ENCODE measurements around the gene ATP8A2.
"Not testable (repeated sequence)": the region's sequence is repeated elsewhere in the genome, so short reads cannot be mapped to it uniquely, and the experiment has no call there.

Gene ATP8A2

DNA sequence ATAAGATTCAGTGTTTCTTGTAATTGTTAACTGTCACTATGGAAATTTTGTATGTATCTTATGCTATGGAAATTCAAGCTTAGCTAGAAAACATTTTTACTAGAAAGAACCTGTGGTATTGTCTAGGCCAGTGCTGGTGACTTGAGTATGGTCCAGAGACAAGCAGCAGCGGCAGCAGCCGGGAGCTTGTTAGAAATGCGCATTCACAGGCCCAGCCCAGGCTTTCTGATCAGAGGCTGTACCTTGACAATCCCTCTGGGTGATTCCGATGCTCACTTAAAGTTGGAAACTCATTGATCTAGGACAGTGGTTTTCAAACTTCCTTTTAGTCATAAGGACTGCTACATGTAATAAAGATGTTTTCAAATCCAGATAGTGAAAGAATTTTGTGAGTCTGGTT, 392.6 kb downstream of the ATP8A2 start:
- no peak overlapping the region for H3K4me3 ChIP-seq (ENCODE audit: low read depth, low read length)
- H3K27me3 ChIP-seq (ENCODE audit: control insufficient read depth, insufficient read depth, low read length): no peaks in the 10 kb centered on the region
- H3K36me3 ChIP-seq (ENCODE audit: control insufficient read depth, insufficient read depth, low read length): no peaks in the 10 kb centered on the region
- peaks cover 12% of the 10 kb centered on the region for H3K4me1 ChIP-seq (ENCODE audit: control insufficient read depth, insufficient read depth, low read length)
- no peaks in the 10 kb centered on the region for H3K9me3 ChIP-seq (ENCODE audit: control insufficient read depth, insufficient read depth, low read length)
- H3K9ac ChIP-seq (ENCODE audit: low read depth, low read length): no peak overlapping the region

DNA sequence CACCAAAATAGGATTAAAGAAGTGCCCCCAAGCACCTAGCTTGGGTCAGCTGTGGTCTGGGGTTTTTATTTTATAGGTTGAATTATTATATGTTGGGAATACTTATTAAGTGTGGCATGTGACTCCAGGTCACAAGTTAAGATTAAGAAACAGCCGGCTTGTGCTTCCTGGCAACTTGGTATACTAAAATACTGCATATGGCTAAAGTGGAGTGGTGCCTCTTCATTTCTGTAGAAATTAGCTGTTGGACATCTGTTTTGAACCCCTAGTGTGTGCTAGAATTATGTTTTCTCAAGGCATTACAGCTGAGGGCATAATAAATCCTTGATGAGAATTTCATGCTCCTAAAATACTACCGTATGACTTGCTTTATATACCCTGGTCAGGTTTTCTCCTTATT, 393.5 kb downstream of the ATP8A2 start:
- Histone ChIP-seq H3K4me3 (ENCODE audit: low read depth, low read length) (no peak overlapping the region), H3K9ac (ENCODE audit: low read depth, low read length) (no peak overlapping the region), H3K27me3 (ENCODE audit: control insufficient read depth, insufficient read depth, low read length) (no peaks in the 10 kb centered on the region), H3K36me3 (ENCODE audit: control insufficient read depth, insufficient read depth, low read length) (no peaks in the 10 kb centered on the region), H3K4me1 (ENCODE audit: control insufficient read depth, insufficient read depth, low read length) (peaks cover 12% of the 10 kb centered on the region), H3K9me3 (ENCODE audit: control insufficient read depth, insufficient read depth, low read length) (no peaks in the 10 kb centered on the region)

- Histone ChIP-seq H3K4me3 (ENCODE audit: low read depth, low read length) (no peak overlapping the region), H3K27me3 (ENCODE audit: control insufficient read depth, insufficient read depth, low read length) (no peaks in the 10 kb centered on the region), H3K4me1 (ENCODE audit: control insufficient read depth, insufficient read depth, low read length) (peaks cover 12% of the 10 kb centered on the region), H3K36me3 (ENCODE audit: control insufficient read depth, insufficient read depth, low read length) (no peaks in the 10 kb centered on the region), H3K9me3 (ENCODE audit: control insufficient read depth, insufficient read depth, low read length) (no peaks in the 10 kb centered on the region), H3K9ac (ENCODE audit: low read depth, low read length) (no peak overlapping the region)
Observed at GRCh38 chr13:25766576-25766975, 394.8 kb downstream of the ATP8A2 start.

DNA sequence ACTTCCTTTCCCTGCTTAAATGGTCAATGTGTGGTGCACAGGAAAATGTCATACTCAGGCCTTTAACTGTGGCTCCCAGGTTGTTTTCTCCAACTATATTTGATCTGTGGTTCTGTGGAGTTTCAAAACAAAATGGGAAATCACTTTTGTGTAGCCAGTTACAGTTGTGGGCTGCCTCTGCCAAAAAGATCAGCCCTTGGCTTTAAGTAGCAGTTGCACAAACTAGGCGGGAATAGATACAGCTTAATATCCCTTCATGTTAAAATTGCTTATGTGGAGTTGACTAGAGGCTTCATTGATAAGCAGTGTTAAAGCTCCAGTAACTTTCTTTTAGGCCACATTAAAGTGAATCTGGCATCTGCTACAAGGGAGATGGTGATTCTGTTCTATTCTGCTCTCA, 395.2 kb downstream of the ATP8A2 start:
- Histone ChIP-seq H3K4me1 (ENCODE audit: control insufficient read depth, insufficient read depth, low read length) (peaks cover 15% of the 10 kb centered on the region), H3K9me3 (ENCODE audit: control insufficient read depth, insufficient read depth, low read length) (no peaks in the 10 kb centered on the region), H3K9ac (ENCODE audit: low read depth, low read length) (no peak overlapping the region), H3K27me3 (ENCODE audit: control insufficient read depth, insufficient read depth, low read length) (no peaks in the 10 kb centered on the region), H3K4me3 (ENCODE audit: low read depth, low read length) (no peak overlapping the region), H3K36me3 (ENCODE audit: control insufficient read depth, insufficient read depth, low read length) (no peaks in the 10 kb centered on the region)

DNA sequence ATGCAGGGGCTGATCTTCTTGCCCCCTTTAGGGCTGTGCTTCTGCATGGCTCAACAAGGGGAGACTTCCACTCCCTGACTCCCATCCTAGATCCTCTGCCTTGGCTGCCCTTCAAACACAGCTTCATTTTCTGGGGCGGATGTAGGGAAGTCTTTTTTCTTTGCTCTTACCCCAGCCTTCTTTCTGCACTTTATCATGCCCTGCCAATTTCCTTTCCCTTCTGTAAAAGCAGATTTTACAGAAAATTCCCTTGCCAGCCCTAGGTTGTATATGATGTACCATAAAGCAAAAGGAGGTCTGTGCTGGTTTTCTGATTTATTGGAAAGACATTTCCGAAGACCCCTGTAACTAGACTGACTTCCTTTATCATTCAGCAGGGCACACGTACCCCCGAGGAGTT, 396.6 kb downstream of the ATP8A2 start:
- Histone ChIP-seq H3K36me3 (ENCODE audit: control insufficient read depth, insufficient read depth, low read length) (no peaks in the 10 kb centered on the region), H3K27me3 (ENCODE audit: control insufficient read depth, insufficient read depth, low read length) (no peaks in the 10 kb centered on the region), H3K9me3 (ENCODE audit: control insufficient read depth, insufficient read depth, low read length) (no peaks in the 10 kb centered on the region), H3K9ac (ENCODE audit: low read depth, low read length) (no peak overlapping the region), H3K4me1 (ENCODE audit: control insufficient read depth, insufficient read depth, low read length) (peaks cover 12% of the 10 kb centered on the region), H3K4me3 (ENCODE audit: low read depth, low read length) (no peak overlapping the region)

DNA sequence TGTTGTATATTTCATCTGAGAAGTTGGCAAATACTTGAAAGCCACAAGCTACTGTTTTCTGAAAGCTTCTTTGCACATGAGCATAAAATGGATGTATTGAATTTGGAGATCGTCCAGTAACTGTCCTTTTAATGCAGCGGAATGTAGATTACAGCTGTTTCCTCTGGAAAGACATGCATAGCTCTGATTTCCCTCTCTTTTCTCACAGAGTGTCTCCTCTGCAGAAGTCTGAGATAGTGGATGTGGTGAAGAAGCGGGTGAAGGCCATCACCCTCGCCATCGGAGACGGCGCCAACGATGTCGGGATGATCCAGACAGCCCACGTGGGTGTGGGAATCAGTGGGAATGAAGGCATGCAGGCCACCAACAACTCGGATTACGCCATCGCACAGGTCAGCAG, 397.1 kb downstream of the ATP8A2 start:
- peaks cover 12% of the 10 kb centered on the region for H3K4me1 ChIP-seq (ENCODE audit: control insufficient read depth, insufficient read depth, low read length)
- no peaks in the 10 kb centered on the region for H3K27me3 ChIP-seq (ENCODE audit: control insufficient read depth, insufficient read depth, low read length)
- no peak overlapping the region for H3K4me3 ChIP-seq (ENCODE audit: low read depth, low read length)
- no peak overlapping the region for H3K9ac ChIP-seq (ENCODE audit: low read depth, low read length)
- H3K36me3 ChIP-seq (ENCODE audit: control insufficient read depth, insufficient read depth, low read length): no peaks in the 10 kb centered on the region
- no peaks in the 10 kb centered on the region for H3K9me3 ChIP-seq (ENCODE audit: control insufficient read depth, insufficient read depth, low read length)

GRCh38 chr13:25770601-25771000, 398.8 kb downstream of the ATP8A2 start:
- H3K9me3 ChIP-seq (ENCODE audit: control insufficient read depth, insufficient read depth, low read length): no peaks in the 10 kb centered on the region
- H3K9ac ChIP-seq (ENCODE audit: low read depth, low read length): no peak overlapping the region
- H3K27me3 ChIP-seq (ENCODE audit: control insufficient read depth, insufficient read depth, low read length): no peaks in the 10 kb centered on the region
- no peak overlapping the region for H3K4me3 ChIP-seq (ENCODE audit: low read depth, low read length)
- H3K36me3 ChIP-seq (ENCODE audit: control insufficient read depth, insufficient read depth, low read length): no peaks in the 10 kb centered on the region
- peaks cover 7% of the 10 kb centered on the region for H3K4me1 ChIP-seq (ENCODE audit: control insufficient read depth, insufficient read depth, low read length)

GRCh38 chr13:25771202-25771601, 399.4 kb downstream of the ATP8A2 start:
- no peak overlapping the region for H3K9ac ChIP-seq (ENCODE audit: low read depth, low read length)
- H3K27me3 ChIP-seq (ENCODE audit: control insufficient read depth, insufficient read depth, low read length): no peaks in the 10 kb centered on the region
- no peak overlapping the region for H3K4me3 ChIP-seq (ENCODE audit: low read depth, low read length)
- peaks cover 7% of the 10 kb centered on the region for H3K4me1 ChIP-seq (ENCODE audit: control insufficient read depth, insufficient read depth, low read length)
- no peaks in the 10 kb centered on the region for H3K9me3 ChIP-seq (ENCODE audit: control insufficient read depth, insufficient read depth, low read length)
- H3K36me3 ChIP-seq (ENCODE audit: control insufficient read depth, insufficient read depth, low read length): no peaks in the 10 kb centered on the region

- Histone ChIP-seq H3K36me3 (ENCODE audit: control insufficient read depth, insufficient read depth, low read length) (no peaks in the 10 kb centered on the region), H3K9me3 (ENCODE audit: control insufficient read depth, insufficient read depth, low read length) (no peaks in the 10 kb centered on the region), H3K4me3 (ENCODE audit: low read depth, low read length) (no peak overlapping the region)
Observed at GRCh38 chr13:25771641-25772478, 400.1 kb downstream of the ATP8A2 start.

DNA sequence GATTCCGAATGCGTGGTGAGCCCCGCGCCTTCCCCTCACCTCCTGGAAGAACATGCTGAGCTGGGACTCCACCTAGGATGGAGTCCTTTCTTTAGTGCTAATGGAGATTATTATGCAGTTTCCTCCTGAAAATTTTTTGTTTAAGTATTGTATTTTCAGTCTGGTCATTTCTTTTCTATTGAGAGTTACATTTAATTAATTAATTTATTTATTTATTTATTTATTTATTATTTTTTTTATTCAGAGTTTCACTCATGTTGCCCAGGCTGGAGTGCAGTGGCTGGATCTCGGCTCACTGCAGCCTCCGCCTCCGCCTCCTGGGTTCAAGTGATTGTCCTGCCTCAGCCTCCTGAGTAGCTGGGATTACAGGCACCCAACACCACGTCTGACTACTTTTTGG, 400.8 kb downstream of the ATP8A2 start:
- H3K9me3 ChIP-seq (ENCODE audit: control insufficient read depth, insufficient read depth, low read length); H3K9ac ChIP-seq (ENCODE audit: low read depth, low read length); H3K4me3 ChIP-seq (ENCODE audit: low read depth, low read length); H3K36me3 ChIP-seq (ENCODE audit: control insufficient read depth, insufficient read depth, low read length); H3K27me3 ChIP-seq (ENCODE audit: control insufficient read depth, insufficient read depth, low read length); H3K4me1 ChIP-seq (ENCODE audit: control insufficient read depth, insufficient read depth, low read length): not testable (repeated sequence)

More at GRCh38 chr13:25771641-25772478, 400.1 kb downstream of the ATP8A2 start:
- Histone ChIP-seq H3K27me3 (ENCODE audit: control insufficient read depth, insufficient read depth, low read length) (no peaks in the 10 kb centered on the region), H3K4me1 (ENCODE audit: control insufficient read depth, insufficient read depth, low read length) (peaks cover 7% of the 10 kb centered on the region), H3K9ac (ENCODE audit: low read depth, low read length) (no peak overlapping the region)

- H3K27me3 ChIP-seq (ENCODE audit: control insufficient read depth, insufficient read depth, low read length); H3K36me3 ChIP-seq (ENCODE audit: control insufficient read depth, insufficient read depth, low read length); H3K9ac ChIP-seq (ENCODE audit: low read depth, low read length); H3K9me3 ChIP-seq (ENCODE audit: control insufficient read depth, insufficient read depth, low read length); H3K4me3 ChIP-seq (ENCODE audit: low read depth, low read length); H3K4me1 ChIP-seq (ENCODE audit: control insufficient read depth, insufficient read depth, low read length): not testable (repeated sequence)
Observed at GRCh38 chr13:25774056-25774455, 402.3 kb downstream of the ATP8A2 start.

DNA sequence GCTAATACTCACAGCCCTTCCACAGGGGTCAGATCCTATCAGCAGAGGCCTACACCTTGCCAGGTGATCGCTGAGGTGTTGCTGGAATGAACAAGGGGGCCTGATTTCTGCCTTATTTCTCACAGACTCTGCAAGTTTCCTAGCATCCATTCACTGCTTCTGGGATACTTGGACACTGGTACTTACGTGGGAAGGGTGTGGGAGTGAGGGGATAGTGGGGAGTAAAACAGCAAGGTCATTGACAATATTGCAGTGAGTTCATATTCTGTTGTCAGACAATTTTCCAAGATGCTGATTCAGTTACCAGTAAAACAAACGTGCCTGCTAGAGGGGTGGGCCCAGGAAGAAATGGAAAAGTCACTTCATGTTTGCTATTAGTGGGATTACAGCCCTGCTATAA, 403.5 kb downstream of the ATP8A2 start:
- Histone ChIP-seq H3K27me3 (ENCODE audit: control insufficient read depth, insufficient read depth, low read length) (no peaks in the 10 kb centered on the region), H3K9me3 (ENCODE audit: control insufficient read depth, insufficient read depth, low read length) (no peaks in the 10 kb centered on the region), H3K4me3 (ENCODE audit: low read depth, low read length) (no peak overlapping the region), H3K36me3 (ENCODE audit: control insufficient read depth, insufficient read depth, low read length) (no peaks in the 10 kb centered on the region), H3K9ac (ENCODE audit: low read depth, low read length) (no peak overlapping the region), H3K4me1 (ENCODE audit: control insufficient read depth, insufficient read depth, low read length) (peaks cover 7% of the 10 kb centered on the region)

Data from iPS-15b (cell line).